ENCODE data around the gene ST6GAL1. TPM values are rescaled to one million over a fixed set of nuclear protein-coding genes. Genes with fewer than 3 reads are reported as not detected.

Gene ST6GAL1
- polyA plus RNA-seq, 1 of the 3 experiments (the other 2 are of a cell fraction), result 3.9 TPM

DNA sequence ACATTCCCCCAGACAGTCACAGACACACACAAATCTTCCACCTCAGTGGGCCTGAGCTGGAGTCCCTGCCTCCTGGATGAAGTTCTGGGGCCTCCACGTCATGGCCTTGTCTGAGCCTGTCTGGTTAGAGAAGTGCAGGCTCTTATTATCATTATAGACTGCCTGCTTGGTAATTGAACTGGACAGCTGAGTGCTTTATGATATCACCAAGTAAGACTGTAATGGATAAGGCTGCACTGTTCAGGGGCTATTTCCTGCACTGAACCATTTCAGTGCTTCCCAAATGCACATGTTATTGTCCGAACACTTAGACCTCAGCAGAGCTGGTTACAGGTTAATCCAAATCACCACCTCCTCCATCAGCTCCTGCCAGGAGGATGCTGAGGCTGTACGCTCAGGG lies 8.7 kb upstream of the ST6GAL1 start:
- H3K9ac ChIP-seq, result no peak overlapping the region
- TF ChIP-seq FOXJ3 (CRISPR knock-in tag; IDR thresholded peaks at IDR 0.05) (no peak), TAF1 (IDR thresholded peaks at IDR 0.05; ENCODE audit: borderline replicate concordance, low read depth, low read length) (no peak), MEF2A (IDR thresholded peaks at IDR 0.05; ENCODE audit: borderline replicate concordance, low read depth) (no peak), CHD2 (IDR thresholded peaks at IDR 0.05; ENCODE audit: low read length, partially characterized antibody) (no peak), SMC3 (IDR thresholded peaks at IDR 0.05; ENCODE audit: low read depth, low read length) (no peak), EP300 (IDR thresholded peaks at IDR 0.05; ENCODE audit: borderline replicate concordance in 1 of 2, low read depth in 1 of 2, low read length in 1 of 2) (peak in 1 of 2 experiments; percentile 65; a peak in 2 of 4 replicates), SIN3A (IDR thresholded peaks at IDR 0.05; ENCODE audit: borderline replicate concordance, low read depth, low read length) (no peak), RCOR1 (IDR thresholded peaks at IDR 0.05; ENCODE audit: low read length) (no peak), EZH2phosphoT487 (IDR thresholded peaks at IDR 0.05; ENCODE audit: borderline replicate concordance, low read depth) (no peak), FOSL2 (IDR thresholded peaks at IDR 0.05; ENCODE audit: borderline replicate concordance, low read depth) (no peak), FOXM1 (IDR thresholded peaks at IDR 0.05; ENCODE audit: low read depth) (no peak), GATA2 (CRISPR knock-in tag; IDR thresholded peaks at IDR 0.05) (peak; percentile 49), JUND (IDR thresholded peaks at IDR 0.05) (no peak)
- TF ChIP-seq, protein P1, sequence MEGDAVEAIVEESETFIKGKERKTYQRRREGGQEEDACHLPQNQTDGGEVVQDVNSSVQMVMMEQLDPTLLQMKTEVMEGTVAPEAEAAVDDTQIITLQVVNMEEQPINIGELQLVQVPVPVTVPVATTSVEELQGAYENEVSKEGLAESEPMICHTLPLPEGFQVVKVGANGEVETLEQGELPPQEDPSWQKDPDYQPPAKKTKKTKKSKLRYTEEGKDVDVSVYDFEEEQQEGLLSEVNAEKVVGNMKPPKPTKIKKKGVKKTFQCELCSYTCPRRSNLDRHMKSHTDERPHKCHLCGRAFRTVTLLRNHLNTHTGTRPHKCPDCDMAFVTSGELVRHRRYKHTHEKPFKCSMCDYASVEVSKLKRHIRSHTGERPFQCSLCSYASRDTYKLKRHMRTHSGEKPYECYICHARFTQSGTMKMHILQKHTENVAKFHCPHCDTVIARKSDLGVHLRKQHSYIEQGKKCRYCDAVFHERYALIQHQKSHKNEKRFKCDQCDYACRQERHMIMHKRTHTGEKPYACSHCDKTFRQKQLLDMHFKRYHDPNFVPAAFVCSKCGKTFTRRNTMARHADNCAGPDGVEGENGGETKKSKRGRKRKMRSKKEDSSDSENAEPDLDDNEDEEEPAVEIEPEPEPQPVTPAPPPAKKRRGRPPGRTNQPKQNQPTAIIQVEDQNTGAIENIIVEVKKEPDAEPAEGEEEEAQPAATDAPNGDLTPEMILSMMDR (IDR thresholded peaks at IDR 0.05), result no peak
- TF ChIP-seq, protein P2, sequence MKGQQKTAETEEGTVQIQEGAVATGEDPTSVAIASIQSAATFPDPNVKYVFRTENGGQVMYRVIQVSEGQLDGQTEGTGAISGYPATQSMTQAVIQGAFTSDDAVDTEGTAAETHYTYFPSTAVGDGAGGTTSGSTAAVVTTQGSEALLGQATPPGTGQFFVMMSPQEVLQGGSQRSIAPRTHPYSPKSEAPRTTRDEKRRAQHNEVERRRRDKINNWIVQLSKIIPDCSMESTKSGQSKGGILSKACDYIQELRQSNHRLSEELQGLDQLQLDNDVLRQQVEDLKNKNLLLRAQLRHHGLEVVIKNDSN (IDR thresholded peaks at IDR 0.05; ENCODE audit: borderline replicate concordance, low read depth), result no peak
- TF ChIP-seq, protein P3, sequence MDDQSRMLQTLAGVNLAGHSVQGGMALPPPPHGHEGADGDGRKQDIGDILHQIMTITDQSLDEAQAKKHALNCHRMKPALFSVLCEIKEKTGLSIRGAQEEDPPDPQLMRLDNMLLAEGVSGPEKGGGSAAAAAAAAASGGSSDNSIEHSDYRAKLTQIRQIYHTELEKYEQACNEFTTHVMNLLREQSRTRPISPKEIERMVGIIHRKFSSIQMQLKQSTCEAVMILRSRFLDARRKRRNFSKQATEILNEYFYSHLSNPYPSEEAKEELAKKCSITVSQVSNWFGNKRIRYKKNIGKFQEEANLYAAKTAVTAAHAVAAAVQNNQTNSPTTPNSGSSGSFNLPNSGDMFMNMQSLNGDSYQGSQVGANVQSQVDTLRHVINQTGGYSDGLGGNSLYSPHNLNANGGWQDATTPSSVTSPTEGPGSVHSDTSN (IDR thresholded peaks at IDR 0.05), result peak; percentile 29; the same call in 1 of the 2 replicates
- H3K9me2 ChIP-seq, result no peaks in the 10 kb centered on the region
- no peaks in the 10 kb centered on the region for H3K27me3 ChIP-seq (ENCODE audit: insufficient read depth)
- no peaks in the 10 kb centered on the region for H3F3A ChIP-seq (replicated peaks; ENCODE audit: insufficient read depth)
- H2AFZ ChIP-seq (ENCODE audit: low read depth), result no peak overlapping the region
- no peak overlapping the region for H3K4me2 ChIP-seq
- H3K4me3 ChIP-seq (ENCODE audit: low read depth in 2 of 2, low read length in 1 of 2), result no peak overlapping the region
- CTCF ChIA-PET, result interaction anchor here (0.6 to 3.8 kb wide), 5 partner anchors 8 to 243 kb away, joined by 3 to 19 read pairs (median 4); partner anchors contain the start of genes RPL39L and ST6GAL1
- WGBS (ENCODE audit: low lambda C conversion rate), result 61% methylated on average over 3 of the region's 3 CpGs
- no peak overlapping the region for H3K27ac ChIP-seq (ENCODE audit: low read depth in 2 of 2, low read length in 1 of 2)
- no peaks in the 10 kb centered on the region for H3K9me3 ChIP-seq
- POLR2A ChIA-PET, result no interaction called here
- no peaks in the 10 kb centered on the region for H3K36me3 ChIP-seq (replicated peaks in 1 of 2; ENCODE audit: control insufficient read depth in 1 of 2, insufficient read depth in 2 of 2, low read length in 1 of 2)
- no peaks in the 10 kb centered on the region for H3K79me2 ChIP-seq (ENCODE audit: insufficient read depth)
- no peaks in the 10 kb centered on the region for H4K20me1 ChIP-seq (ENCODE audit: insufficient read depth)
- DNase-seq, result peak; percentile 79
- H3K4me1 ChIP-seq (ENCODE audit: control insufficient read depth in 1 of 2, insufficient read depth in 2 of 2, low read depth in 1 of 2, low read length in 1 of 2), result peaks cover 0 to 11% of the 10 kb centered on the region in 2 experiments; a peak in 2 of 4 replicates

All from SK-N-SH (cell line).